Ovary (tissue), 3 donors: ENCODE measurements around the gene RNASE11.

Experiments used
- POLR2A ChIP-seq: fragments of 450-650 bp; IDR thresholded peaks from one replicate; pipeline ENCODE4 v1.6.1; 2017; ENCODE audit warnings: antibody characterized with exemption, mild to moderate bottlenecking, moderate library complexity
- TF ChIP-seq, protein P1 (sequence below), 3 donors: fragments of 450-650 bp in 2 of 3; fragments of 200-600 bp in 1 of 3; IDR thresholded peaks; one replicate each; pipeline versions ENCODE4 v1.5.1 to v1.8.0; 2016 to 2022; ENCODE audit warnings: antibody characterized with exemption in 3 of 3, mild to moderate bottlenecking in 1 of 3
- donor health status: DM: no; HTN: no; CAD: no.

DNA sequence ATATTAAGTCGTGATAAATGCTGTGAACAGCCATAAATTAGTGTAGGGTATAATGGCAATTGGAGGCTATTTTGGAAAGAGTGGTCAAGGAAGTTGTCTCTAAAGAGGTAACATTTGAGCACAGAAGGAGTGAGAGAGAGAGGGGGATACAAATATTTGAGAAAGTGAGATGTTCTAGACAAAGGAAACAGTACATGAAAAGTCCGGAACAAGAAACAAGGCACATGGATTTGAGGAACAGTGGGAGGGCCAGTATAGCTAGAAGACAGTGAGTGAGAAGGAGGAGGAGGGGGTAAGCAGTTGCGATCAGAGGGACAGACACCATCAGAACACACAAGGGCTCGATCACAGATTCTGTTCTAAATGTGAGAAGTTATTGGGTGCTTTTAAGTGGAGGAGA lies 23.5 kb upstream of the RNASE11 start:
- TF ChIP-seq, protein P1, sequence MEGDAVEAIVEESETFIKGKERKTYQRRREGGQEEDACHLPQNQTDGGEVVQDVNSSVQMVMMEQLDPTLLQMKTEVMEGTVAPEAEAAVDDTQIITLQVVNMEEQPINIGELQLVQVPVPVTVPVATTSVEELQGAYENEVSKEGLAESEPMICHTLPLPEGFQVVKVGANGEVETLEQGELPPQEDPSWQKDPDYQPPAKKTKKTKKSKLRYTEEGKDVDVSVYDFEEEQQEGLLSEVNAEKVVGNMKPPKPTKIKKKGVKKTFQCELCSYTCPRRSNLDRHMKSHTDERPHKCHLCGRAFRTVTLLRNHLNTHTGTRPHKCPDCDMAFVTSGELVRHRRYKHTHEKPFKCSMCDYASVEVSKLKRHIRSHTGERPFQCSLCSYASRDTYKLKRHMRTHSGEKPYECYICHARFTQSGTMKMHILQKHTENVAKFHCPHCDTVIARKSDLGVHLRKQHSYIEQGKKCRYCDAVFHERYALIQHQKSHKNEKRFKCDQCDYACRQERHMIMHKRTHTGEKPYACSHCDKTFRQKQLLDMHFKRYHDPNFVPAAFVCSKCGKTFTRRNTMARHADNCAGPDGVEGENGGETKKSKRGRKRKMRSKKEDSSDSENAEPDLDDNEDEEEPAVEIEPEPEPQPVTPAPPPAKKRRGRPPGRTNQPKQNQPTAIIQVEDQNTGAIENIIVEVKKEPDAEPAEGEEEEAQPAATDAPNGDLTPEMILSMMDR (IDR thresholded peaks at IDR 0.05), result no peak
- TF ChIP-seq POLR2A, result no peak
